Measurements from ENCODE around the gene MAML3. TPM values are rescaled to one million over a fixed set of nuclear protein-coding genes. Genes with fewer than 3 reads are reported as not detected.
A peak's percentile ranks its signal among the peaks of the same experiment; 100 is the strongest.

MAML3 gene
- total and polyA plus RNA-seq, 2 donors, result 4.3 to 5.2 TPM

- no peaks in the 10 kb centered on the region for H3K36me3 ChIP-seq (ENCODE audit: control insufficient read depth in 2 of 2, insufficient read depth in 2 of 2, low read length in 1 of 2)
- peaks cover 0 to 17% of the 10 kb centered on the region in 2 donors for H3K4me1 ChIP-seq (ENCODE audit: control insufficient read depth in 2 of 2, insufficient read depth in 2 of 2, low read length in 2 of 2)
- H3K27ac ChIP-seq (ENCODE audit: low read depth in 1 of 2, low read length in 1 of 2), result peak overlapping the region in 1 of 2 donors; percentile 38
- H3K9me3 ChIP-seq (ENCODE audit: control insufficient read depth in 2 of 2, insufficient read depth in 1 of 2, low read length in 1 of 2), result no peaks in the 10 kb centered on the region
- H3K4me3 ChIP-seq (ENCODE audit: low read length in 2 of 2), result no peak overlapping the region
- DNase-seq (ENCODE audit: low read depth in 6 of 9, low spot score in 9 of 9), result no peak
- no peaks in the 10 kb centered on the region for H3K27me3 ChIP-seq (ENCODE audit: control insufficient read depth in 2 of 2, insufficient read depth in 1 of 2, low read length in 1 of 2)
- 86% methylated on average over 6 of the region's 6 CpGs for WGBS
Observed at GRCh38 chr4:139817657-139818452, 336.1 kb downstream of the MAML3 start.

DNA sequence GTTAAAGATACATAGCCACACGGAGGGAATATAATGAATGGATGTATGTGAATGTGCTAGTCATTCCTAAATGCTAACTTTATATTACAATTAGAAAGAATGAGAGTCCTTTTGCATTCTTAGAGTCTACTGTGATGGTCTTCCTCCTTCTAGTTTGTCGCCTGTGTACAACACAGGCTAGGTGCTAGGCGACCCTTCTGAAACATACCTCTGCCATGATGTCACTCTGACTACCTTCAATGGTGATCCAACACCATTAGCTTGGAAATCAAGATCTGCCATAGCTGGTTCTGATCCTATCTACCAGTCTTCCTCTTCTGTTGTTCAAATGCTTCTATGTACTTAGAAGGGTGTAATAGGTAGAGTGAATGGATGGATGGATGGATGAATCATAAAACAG, 337.1 kb downstream of the MAML3 start:
- no peak for DNase-seq (ENCODE audit: low read depth in 6 of 9, low spot score in 9 of 9)
- H3K36me3 ChIP-seq (ENCODE audit: control insufficient read depth in 2 of 2, insufficient read depth in 2 of 2, low read length in 1 of 2), result no peaks in the 10 kb centered on the region
- H3K9me3 ChIP-seq (ENCODE audit: control insufficient read depth in 2 of 2, insufficient read depth in 1 of 2, low read length in 1 of 2), result no peaks in the 10 kb centered on the region
- H3K4me1 ChIP-seq (ENCODE audit: control insufficient read depth in 2 of 2, insufficient read depth in 2 of 2, low read length in 2 of 2), result peaks cover 0 to 17% of the 10 kb centered on the region in 2 donors
- no peak overlapping the region for H3K4me3 ChIP-seq (ENCODE audit: low read length in 2 of 2)
- H3K27me3 ChIP-seq (ENCODE audit: control insufficient read depth in 2 of 2, insufficient read depth in 1 of 2, low read length in 1 of 2), result no peaks in the 10 kb centered on the region
- WGBS, result 99% methylated on average over 3 of the region's 3 CpGs
- H3K27ac ChIP-seq (ENCODE audit: low read depth in 1 of 2, low read length in 1 of 2), result no peak overlapping the region

DNA sequence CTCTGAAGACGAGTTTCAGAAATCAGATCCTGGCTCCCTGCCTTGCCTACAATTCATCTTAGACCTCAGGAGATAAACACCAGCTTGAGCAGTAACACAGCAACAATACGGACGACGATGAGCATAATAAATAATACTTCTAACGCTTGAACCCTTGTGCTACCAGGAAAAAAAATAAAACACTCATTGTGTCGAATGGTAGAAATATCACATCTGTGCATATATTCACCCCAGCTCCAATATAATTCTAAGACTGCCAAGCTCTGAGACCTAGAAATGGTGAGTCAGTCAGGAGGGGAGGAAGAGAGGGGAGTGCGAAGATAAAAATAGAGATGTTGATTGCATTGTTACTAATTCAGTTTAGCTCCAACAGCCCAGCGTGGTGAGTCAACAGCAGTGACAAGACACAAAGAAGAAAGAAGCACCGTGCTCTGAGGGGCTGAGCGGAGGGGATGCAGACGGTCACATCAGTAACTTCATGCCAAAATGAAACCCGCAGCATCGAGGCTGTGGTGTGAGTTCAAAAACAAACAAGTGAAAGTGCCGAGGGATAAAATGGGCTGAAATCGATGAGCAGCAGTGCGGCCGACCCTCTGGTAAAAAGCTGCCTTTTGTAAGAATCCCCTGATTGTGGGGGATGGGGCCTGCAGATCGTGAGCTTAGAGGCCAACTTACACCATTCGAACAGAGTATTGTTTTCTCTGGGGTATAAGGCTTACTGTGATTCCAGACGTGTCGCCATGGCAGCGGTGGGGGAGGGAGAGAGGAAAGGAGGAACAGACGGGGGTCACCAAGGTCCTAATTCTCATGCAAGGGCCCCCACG, 338.0 kb downstream of the MAML3 start:
- no peaks in the 10 kb centered on the region for H3K27me3 ChIP-seq (ENCODE audit: control insufficient read depth in 2 of 2, insufficient read depth in 1 of 2, low read length in 1 of 2)
- H3K27ac ChIP-seq (ENCODE audit: low read depth in 1 of 2, low read length in 1 of 2), result no peak overlapping the region
- peaks cover 0 to 17% of the 10 kb centered on the region in 2 donors for H3K4me1 ChIP-seq (ENCODE audit: control insufficient read depth in 2 of 2, insufficient read depth in 2 of 2, low read length in 2 of 2)
- no peak overlapping the region for H3K4me3 ChIP-seq (ENCODE audit: low read length in 2 of 2)
- peaks cover 0 to under 1% of the 10 kb centered on the region in 2 donors for H3K9me3 ChIP-seq (ENCODE audit: control insufficient read depth in 2 of 2, insufficient read depth in 1 of 2, low read length in 1 of 2)
- WGBS, result 80% methylated on average over 24 of the region's 24 CpGs
- DNase-seq (ENCODE audit: low read depth in 6 of 9, low spot score in 9 of 9), result peak in 4 of 9 donors; percentile 14 to 48 (median 19)
- peaks cover 0 to 2% of the 10 kb centered on the region in 2 donors for H3K36me3 ChIP-seq (ENCODE audit: control insufficient read depth in 2 of 2, insufficient read depth in 2 of 2, low read length in 1 of 2)

GRCh38 chr4:139814323-139815015, 339.5 kb downstream of the MAML3 start:
- DNase-seq (ENCODE audit: low read depth in 6 of 9, low spot score in 9 of 9), result no peak
- Histone ChIP-seq H3K9me3 (ENCODE audit: control insufficient read depth in 2 of 2, insufficient read depth in 1 of 2, low read length in 1 of 2) (peaks cover 2 to 4% of the 10 kb centered on the region in 2 donors), H3K36me3 (ENCODE audit: control insufficient read depth in 2 of 2, insufficient read depth in 2 of 2, low read length in 1 of 2) (peaks cover 0 to 4% of the 10 kb centered on the region in 2 donors), H3K27ac (ENCODE audit: low read depth in 1 of 2, low read length in 1 of 2) (no peak overlapping the region), H3K4me1 (ENCODE audit: control insufficient read depth in 2 of 2, insufficient read depth in 2 of 2, low read length in 2 of 2) (peaks cover 0 to 20% of the 10 kb centered on the region in 2 donors), H3K27me3 (ENCODE audit: control insufficient read depth in 2 of 2, insufficient read depth in 1 of 2, low read length in 1 of 2) (no peaks in the 10 kb centered on the region), H3K4me3 (ENCODE audit: low read length in 2 of 2) (no peak overlapping the region)
- 79% methylated on average over 8 of the region's 8 CpGs for WGBS

DNA sequence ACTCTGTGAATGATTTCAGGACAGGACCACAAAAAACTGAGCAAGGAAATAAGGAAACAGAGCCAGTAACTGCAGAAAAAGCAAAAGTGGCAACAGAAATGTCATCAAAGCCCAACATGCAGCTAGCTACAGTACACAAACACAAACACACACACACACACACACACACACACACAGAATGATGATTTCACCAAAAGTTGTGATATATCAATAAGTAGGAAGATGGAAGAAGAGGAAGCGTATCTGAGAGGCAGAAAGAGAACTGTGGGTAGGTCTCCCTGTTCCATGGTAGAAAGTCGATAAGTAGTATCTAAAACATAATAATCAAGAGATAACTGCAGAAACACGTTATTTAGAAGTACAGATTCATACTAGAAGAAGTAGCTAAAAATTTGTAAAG, 340.1 kb downstream of the MAML3 start:
- peaks cover 2 to 4% of the 10 kb centered on the region in 2 donors for H3K9me3 ChIP-seq (ENCODE audit: control insufficient read depth in 2 of 2, insufficient read depth in 1 of 2, low read length in 1 of 2)
- no peak overlapping the region for H3K4me3 ChIP-seq (ENCODE audit: low read length in 2 of 2)
- peaks cover 2 to 26% of the 10 kb centered on the region in 2 donors for H3K4me1 ChIP-seq (ENCODE audit: control insufficient read depth in 2 of 2, insufficient read depth in 2 of 2, low read length in 2 of 2)
- no peak overlapping the region for H3K27ac ChIP-seq (ENCODE audit: low read depth in 1 of 2, low read length in 1 of 2)
- DNase-seq (ENCODE audit: low read depth in 6 of 9, low spot score in 9 of 9), result no peak
- H3K36me3 ChIP-seq (ENCODE audit: control insufficient read depth in 2 of 2, insufficient read depth in 2 of 2, low read length in 1 of 2), result peaks cover 0 to 4% of the 10 kb centered on the region in 2 donors
- 94% methylated on average over 3 of the region's 3 CpGs for WGBS
- no peaks in the 10 kb centered on the region for H3K27me3 ChIP-seq (ENCODE audit: control insufficient read depth in 2 of 2, insufficient read depth in 1 of 2, low read length in 1 of 2)

- Histone ChIP-seq H3K4me1 (ENCODE audit: control insufficient read depth in 2 of 2, insufficient read depth in 2 of 2, low read length in 2 of 2) (peaks cover 5 to 19% of the 10 kb centered on the region in 2 donors), H3K36me3 (ENCODE audit: control insufficient read depth in 2 of 2, insufficient read depth in 2 of 2, low read length in 1 of 2) (peaks cover 0 to 4% of the 10 kb centered on the region in 2 donors), H3K27me3 (ENCODE audit: control insufficient read depth in 2 of 2, insufficient read depth in 1 of 2, low read length in 1 of 2) (no peaks in the 10 kb centered on the region), H3K9me3 (ENCODE audit: control insufficient read depth in 2 of 2, insufficient read depth in 1 of 2, low read length in 1 of 2) (peaks cover 2 to 4% of the 10 kb centered on the region in 2 donors), H3K4me3 (ENCODE audit: low read length in 2 of 2) (no peak overlapping the region), H3K27ac (ENCODE audit: low read depth in 1 of 2, low read length in 1 of 2) (no peak overlapping the region)
- 96% methylated on average over 1 of the region's 1 CpG for WGBS
- no peak for DNase-seq (ENCODE audit: low read depth in 6 of 9, low spot score in 9 of 9)
Observed at GRCh38 chr4:139810710-139811109, 343.3 kb downstream of the MAML3 start.

- Histone ChIP-seq H3K27me3 (ENCODE audit: control insufficient read depth in 2 of 2, insufficient read depth in 1 of 2, low read length in 1 of 2) (no peaks in the 10 kb centered on the region), H3K27ac (ENCODE audit: low read depth in 1 of 2, low read length in 1 of 2) (no peak overlapping the region), H3K9me3 (ENCODE audit: control insufficient read depth in 2 of 2, insufficient read depth in 1 of 2, low read length in 1 of 2) (peaks cover 2 to 4% of the 10 kb centered on the region in 2 donors), H3K36me3 (ENCODE audit: control insufficient read depth in 2 of 2, insufficient read depth in 2 of 2, low read length in 1 of 2) (peaks cover 0 to 4% of the 10 kb centered on the region in 2 donors), H3K4me3 (ENCODE audit: low read length in 2 of 2) (no peak overlapping the region), H3K4me1 (ENCODE audit: control insufficient read depth in 2 of 2, insufficient read depth in 2 of 2, low read length in 2 of 2) (peaks cover 5 to 17% of the 10 kb centered on the region in 2 donors)
- no peak for DNase-seq (ENCODE audit: low read depth in 6 of 9, low spot score in 9 of 9)
- 72% methylated on average over 3 of the region's 3 CpGs for WGBS
Observed at GRCh38 chr4:139809757-139810140, 344.2 kb downstream of the MAML3 start.

- H3K27ac ChIP-seq (ENCODE audit: low read depth in 1 of 2, low read length in 1 of 2), result peak overlapping the region in 1 of 2 donors; percentile 61
- peaks cover 5 to 17% of the 10 kb centered on the region in 2 donors for H3K4me1 ChIP-seq (ENCODE audit: control insufficient read depth in 2 of 2, insufficient read depth in 2 of 2, low read length in 2 of 2)
- WGBS, result 37% methylated on average over 11 of the region's 11 CpGs
- H3K4me3 ChIP-seq (ENCODE audit: low read length in 2 of 2), result no peak overlapping the region
- DNase-seq (ENCODE audit: low read depth in 6 of 9, low spot score in 9 of 9), result no peak
- peaks cover 2 to 4% of the 10 kb centered on the region in 2 donors for H3K9me3 ChIP-seq (ENCODE audit: control insufficient read depth in 2 of 2, insufficient read depth in 1 of 2, low read length in 1 of 2)
- no peaks in the 10 kb centered on the region for H3K27me3 ChIP-seq (ENCODE audit: control insufficient read depth in 2 of 2, insufficient read depth in 1 of 2, low read length in 1 of 2)
- peaks cover 0 to 4% of the 10 kb centered on the region in 2 donors for H3K36me3 ChIP-seq (ENCODE audit: control insufficient read depth in 2 of 2, insufficient read depth in 2 of 2, low read length in 1 of 2)
Observed at GRCh38 chr4:139808808-139809756, 344.9 kb downstream of the MAML3 start.
